Fibroblast of peridontal ligament (primary cell): ENCODE results near the gene PCSK2.

ENCODE experiments used
- DNase-seq: peaks from one replicate; pipeline ENCODE4 v3.0.0-alpha.2; 2010; ENCODE audit errors: extremely low read depth

PCSK2 gene

GRCh38 chr20:17504898-17505635, 278.2 kb downstream of the PCSK2 start:
- peak; percentile 71 for DNase-seq

DNA sequence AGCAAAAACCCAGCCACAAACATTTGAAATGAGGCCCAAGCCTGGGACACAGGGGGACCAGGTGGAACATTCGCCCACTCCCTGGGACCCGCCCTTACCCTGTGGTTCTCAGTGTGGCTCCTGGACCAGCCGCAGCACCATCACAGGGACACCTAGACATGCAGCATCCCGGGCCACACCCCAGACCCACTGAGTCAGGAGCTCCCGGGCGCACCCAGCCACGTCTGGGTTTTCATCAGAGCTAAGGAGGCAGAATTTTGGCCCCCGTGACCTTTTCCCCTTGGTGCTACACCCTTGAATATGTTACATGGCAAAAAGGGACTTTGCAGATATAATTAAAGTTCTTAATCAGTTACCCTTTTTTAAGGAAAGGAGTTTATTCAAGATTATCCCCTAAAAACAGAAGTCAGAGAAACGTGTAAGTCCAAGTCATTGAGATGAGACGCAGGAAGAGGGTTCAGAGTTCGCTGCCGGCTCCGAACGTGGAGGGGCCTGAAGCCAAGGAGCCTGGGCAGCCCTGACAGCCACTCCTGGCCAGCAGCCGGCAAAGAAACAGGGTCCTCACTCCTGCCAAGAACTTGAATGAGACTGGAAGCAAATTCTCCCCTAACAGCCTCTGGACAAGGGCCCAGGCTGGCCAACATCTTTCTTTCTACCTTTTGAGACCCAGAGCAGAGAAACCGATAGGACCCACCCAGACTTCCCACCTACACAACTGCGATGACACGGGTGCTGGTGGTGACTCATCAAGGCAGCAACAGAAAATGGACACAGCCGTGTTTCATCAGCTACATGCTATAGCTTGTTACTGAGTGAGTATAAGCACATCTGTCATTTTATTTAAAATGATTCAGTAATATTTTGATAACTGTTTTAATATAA, 279.0 kb downstream of the PCSK2 start:
- peak; percentile 9 for DNase-seq

DNA sequence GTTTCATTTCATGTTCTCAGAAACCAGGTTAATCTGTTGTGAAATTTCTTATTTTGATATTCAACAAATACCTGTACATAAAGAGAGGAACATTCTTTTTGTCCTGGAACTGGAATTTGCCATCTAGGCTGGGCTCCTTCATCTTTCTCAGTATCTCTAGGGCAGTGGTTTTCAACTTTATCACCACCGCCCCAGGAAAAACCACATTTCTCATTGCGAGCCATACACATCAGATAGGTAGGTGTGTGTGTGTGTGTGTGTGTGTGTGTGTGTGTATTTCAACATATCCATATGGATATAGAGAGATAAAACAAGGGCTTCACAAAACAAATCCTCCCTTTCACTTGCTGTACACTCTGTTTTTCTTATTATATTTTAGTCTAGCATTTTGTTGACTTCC, 280.2 kb downstream of the PCSK2 start:
- no peak for DNase-seq

DNA sequence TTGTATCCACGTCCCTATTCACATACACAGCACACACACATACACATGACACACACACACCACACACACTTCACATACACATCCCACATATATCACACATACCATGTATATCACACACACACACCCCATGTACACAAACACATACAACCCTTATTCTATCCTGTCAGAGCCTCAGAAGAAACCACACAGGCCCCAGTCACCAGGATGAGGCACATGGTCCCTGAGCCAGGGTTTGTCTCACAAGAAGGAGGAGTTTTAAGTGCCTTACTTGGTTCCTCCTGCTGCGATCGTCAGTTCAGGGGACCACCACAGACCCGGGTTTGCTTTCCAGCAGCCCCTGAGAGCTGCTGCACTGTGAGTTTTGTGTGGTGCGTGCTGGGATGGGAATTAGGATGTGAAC, 280.7 kb downstream of the PCSK2 start:
- no peak for DNase-seq

- no peak for DNase-seq
Measured at GRCh38 chr20:17508756-17509155, 281.9 kb downstream of the PCSK2 start.

- no peak for DNase-seq
Measured at GRCh38 chr20:17510548-17510947, 283.7 kb downstream of the PCSK2 start.

GRCh38 chr20:17511401-17511800, 284.6 kb downstream of the PCSK2 start:
- DNase-seq, result no peak

DNA sequence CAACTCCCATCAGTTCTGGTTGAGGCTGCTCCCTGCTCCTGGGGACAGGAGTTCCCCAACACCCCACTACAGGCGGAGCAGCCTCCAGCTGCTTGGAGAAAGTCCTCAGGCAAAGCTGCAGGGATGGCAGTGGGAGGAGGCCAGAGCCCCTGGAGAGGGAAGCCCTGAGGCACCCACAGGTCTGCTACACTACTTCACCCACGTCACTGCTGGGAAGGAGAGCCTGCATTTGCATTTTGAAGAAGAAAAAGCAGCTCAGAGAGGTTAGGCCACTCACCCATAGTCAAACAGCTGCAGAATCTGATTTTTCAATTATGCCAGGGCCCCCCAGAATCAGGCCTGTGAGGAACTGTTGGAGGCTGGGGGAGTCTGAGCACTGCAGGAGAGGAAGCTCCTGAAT, 287.1 kb downstream of the PCSK2 start:
- no peak for DNase-seq

DNA sequence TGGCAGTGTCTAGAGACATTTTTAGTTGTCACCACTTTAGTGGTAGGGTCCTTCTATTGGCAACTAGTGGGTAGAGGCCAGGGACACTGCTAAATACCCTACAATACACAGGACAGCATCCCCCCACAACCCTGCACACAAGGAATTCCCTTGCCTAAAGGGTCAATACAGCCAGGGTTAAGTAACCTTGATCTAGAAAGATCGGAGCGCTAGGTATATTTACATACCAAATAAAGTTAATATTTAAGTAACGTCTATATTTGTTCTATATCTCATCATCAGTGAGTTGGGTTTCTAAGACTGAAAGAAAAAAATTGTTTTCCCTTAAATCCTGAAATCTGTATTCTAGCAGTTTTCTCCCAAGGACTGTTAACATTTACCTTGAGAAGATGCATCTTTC, 288.2 kb downstream of the PCSK2 start:
- no peak for DNase-seq

GRCh38 chr20:17518339-17519052, 291.7 kb downstream of the PCSK2 start:
- DNase-seq, result no peak

DNA sequence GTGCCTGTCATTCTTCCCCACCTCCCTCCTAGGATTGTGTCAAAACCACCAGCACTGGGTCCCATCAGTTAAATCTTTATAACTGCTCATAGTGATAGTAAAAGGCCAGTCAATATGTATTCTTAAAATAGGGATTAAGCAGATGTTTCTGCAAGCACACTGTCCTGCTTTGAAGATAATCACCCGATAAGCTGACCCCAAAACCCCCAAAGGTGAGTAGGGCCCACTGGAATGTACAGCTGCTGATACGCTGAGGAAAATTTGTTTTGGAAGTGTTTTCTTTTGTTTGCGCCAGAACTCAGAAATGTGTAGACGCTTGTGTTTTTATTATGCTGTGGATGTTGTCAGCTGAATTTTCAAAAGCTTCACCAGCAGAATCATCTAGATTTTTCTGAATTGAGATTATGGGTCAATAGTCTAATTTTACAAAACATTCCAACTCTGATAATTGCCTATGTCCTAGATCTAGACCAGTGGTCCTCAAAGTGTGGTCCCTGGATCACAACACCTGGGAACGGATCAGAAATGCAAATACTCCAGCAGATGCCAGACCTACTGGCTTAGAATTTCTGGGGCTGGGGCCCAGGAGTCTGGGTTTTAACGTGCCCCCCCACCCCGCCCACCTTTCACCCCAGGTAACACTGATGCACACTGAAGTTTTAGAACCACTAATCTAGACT, 292.9 kb downstream of the PCSK2 start:
- DNase-seq, result no peak

DNA sequence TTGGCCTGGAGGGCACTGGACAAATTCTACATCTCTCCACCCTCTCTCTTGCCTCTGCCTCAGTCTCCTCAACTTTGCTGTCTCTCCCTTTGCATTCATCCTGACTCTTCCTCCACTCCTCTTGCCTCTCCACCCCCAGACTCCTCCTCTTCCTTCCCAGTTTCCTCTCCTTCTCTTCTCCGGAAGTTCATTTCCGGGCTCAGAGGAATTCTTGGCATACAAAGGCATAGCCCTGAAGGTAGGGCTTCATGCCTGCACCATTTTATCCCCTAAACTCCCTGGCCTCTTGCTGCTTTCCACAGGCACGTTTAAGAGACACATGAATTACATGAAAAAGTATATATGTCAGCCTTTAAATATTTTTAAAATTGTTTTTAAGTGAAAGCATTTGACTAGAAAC, 293.7 kb downstream of the PCSK2 start:
- no peak for DNase-seq

GRCh38 chr20:17522528-17522927, 295.7 kb downstream of the PCSK2 start:
- no peak for DNase-seq

- no peak for DNase-seq
Measured at GRCh38 chr20:17523326-17523725, 296.5 kb downstream of the PCSK2 start.

GRCh38 chr20:17524560-17524959, 297.7 kb downstream of the PCSK2 start:
- no peak for DNase-seq

GRCh38 chr20:17525132-17525531, 298.3 kb downstream of the PCSK2 start:
- no peak for DNase-seq

- no peak for DNase-seq
Measured at GRCh38 chr20:17525650-17526049, 298.8 kb downstream of the PCSK2 start.

GRCh38 chr20:17529586-17529985, 302.7 kb downstream of the PCSK2 start:
- DNase-seq, result no peak

- DNase-seq, result no peak
Measured at GRCh38 chr20:17530153-17530552, 303.3 kb downstream of the PCSK2 start.

GRCh38 chr20:17530716-17531664, 304.1 kb downstream of the PCSK2 start, which contains the start of gene BFSP1:
BFSP1 (minus strand) TSS chr20:17531379; CDS start chr20:17531329, 50 bp downstream.
- peak; percentile 46 for DNase-seq

DNA sequence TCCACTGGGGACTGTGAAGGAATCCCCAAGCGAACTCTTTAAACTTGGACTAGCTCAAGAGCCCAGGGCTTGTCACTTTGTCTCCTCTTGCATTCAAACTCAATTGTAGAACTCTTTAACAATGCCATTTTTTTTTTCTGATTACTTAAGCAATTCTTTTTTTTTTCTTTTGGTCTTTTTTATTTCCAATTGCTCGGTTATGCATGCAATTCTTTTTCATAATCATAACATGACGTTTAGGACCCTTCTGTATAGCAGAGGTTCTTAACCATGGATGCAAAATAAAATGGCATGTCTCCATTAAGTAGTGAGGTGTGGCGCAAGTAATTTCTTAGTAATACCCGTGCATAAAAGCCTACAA, 304.8 kb downstream of the PCSK2 start:
- DNase-seq, result no peak
